GM19023 (cell line): Measurements from ENCODE around the gene RASIP1.
A peak's percentile ranks its signal among the peaks of the same experiment; 100 is the strongest.

ENCODE experiments used
- ATAC-seq: cut with Tn5 transposase; IDR thresholded peaks from one replicate; pipeline ENCODE4 v1.9.1; 2021; ENCODE audit warnings: mild to moderate bottlenecking, moderate library complexity; ENCODE audit not compliant: unreplicated experiment

Gene RASIP1

DNA sequence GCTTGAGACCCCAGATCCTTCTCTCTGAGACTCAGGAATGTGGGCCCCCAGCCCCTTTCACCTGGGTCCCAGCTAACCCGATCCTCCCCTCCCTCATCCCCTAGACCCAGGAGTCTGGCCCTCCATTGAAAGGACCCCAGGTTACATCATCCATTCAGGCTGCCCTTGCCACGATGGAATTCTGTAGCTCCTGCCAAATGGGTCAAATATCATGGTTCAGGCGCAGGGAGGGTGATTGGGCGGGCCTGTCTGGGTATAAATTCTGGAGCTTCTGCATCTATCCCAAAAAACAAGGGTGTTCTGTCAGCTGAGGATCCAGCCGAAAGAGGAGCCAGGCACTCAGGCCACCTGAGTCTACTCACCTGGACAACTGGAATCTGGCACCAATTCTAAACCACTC lies 15.4 kb upstream of the RASIP1 start:
- no peak for ATAC-seq

DNA sequence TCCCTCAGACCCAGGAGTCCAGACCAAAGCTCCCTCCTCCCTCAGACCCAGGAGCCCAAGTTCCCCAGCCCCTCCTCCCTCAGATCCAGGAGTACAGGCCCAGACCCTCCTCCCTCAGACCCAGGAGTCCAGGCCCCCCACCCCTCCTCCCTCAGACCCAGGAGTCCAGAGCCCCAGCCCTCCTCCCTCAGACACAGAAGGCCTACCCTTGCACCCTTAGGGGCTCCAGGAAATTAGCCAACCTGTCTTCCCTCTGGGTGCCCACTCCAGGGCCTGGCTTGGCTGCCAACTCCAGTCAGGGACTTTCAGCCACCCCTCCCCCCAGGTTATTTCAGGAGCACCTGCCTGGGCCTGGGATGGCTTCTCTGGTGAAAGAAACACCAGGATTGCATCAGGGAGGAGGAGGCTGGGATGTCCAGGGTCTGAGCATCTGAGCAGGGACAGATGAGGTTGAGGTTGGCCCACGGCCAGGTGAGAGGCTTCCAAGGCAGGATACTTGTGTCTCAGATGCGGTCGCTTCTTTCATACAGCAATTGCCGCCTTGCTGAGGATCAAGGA lies 14.8 kb upstream of the RASIP1 start, which contains the start of gene FGF21:
Gene FGF21 (plus strand): TSS at position 441 of the 558 bp plus-strand sequence. CDS start 713 bp downstream, outside the sequence.
- ATAC-seq: no peak

DNA sequence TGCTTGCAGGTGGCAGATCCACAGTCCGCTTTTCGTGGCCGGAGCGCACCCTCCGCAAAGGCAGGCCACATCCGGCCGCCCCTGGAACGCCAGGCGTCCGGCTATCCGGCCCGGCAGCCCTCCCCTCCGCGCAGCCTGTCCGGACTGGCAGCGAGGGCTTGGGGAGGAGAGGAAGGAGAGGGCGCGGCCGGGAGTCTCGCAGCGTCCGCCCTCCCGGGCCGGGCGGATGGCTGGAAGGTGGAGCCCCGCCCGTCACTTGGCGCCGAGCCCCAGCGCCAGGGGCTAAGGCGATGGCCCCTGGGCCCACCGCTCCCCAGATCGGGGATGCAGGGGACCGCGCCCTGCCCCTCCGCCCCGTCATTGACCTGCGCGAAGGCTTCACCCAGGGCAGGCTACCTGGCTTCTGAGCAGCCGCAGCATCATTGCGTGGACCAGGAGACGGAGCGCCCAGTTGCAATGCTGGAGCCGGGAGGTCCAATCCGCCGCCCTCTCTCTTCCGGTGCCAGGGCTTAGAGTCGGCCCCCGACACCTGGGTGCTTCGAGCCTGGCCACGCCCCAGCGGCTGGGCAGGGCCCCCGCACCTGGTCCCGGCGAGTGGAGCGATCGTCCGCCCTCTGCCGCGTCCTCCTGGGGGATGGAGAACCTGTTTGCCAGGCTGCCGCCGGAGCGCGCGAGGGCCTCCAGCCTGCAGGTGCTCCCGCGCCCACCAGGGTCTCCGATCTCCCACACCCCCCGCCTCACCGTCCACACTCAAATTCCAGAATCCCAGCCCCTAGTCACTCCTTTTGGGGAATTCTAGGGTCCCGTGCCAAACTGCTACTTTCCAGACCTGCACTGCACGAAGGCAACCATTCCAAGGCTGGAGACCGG lies 12.3 kb upstream of the RASIP1 start, which contains the start of gene FUT1:
Gene FUT1 (minus strand): TSS at position 146 of the 870 bp plus-strand sequence. CDS start 1,360 bp downstream, outside the sequence.
- ATAC-seq: no peak

DNA sequence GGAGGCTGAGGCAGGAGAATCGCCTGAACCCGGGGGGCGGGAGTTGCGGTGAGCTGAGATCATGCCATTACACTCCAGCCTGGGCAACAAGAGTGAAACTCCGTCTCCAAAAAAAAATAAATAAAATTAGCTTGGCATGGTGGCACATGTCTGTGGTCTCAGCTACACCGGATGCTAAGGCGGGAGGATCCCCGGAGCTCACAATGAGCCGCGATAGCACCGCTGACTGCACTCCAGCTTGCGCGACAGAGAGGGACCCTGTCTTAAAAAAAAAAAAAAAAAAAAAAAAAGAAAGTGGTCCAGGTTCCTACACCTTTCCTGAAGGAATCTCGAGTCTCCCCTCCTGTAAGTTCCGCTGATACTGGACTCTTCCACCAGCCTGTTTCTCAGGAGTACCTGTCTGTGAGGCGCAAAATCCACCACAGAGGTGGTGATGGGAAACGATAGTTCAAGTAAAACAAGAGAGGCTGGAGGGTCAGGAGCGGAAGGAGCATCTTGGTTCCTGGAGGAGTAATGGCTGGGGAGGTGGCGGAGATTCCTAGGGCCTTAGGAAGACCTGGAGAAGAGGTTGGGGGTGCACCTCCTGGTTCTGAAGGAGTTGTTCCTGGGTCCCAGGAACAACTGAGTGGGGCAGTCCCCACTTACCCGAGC lies 11.6 kb upstream of the RASIP1 start:
- ATAC-seq: no peak

DNA sequence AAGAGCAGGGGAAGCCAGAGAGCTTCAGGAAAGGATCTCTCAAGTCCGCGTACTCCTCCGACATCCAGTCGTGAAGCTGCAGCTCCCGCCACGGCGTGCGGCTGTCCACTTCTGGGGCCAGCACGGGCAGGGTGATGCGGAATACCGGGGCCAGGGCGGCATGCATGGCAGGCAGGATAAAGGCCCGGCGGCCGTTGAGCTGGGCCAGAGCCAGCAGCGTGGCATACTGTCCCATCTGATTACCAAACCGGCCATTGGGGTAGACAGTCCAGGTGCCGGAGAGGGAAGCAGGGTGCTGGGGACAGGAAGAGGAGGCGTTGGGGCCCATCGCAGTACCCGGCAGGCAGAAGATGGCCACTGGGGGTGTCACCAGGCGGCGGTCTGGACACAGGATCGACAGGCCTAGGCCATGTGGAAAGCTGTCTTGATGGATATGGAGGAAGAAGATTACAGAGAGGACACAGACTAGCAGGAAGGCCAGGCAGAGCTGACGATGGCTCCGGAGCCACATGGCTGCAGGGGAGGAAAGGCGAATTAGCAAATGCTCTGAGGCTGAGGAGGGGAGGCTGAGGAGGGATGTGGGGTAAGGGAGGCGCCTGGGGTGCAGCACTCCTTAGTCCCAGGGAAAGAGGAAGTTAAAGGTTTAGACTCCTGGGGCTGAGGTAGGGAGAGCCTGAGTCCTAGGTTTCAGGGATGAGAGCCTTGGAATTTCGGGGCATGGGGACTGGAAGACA lies 10.5 kb upstream of the RASIP1 start:
- ATAC-seq: no peak

DNA sequence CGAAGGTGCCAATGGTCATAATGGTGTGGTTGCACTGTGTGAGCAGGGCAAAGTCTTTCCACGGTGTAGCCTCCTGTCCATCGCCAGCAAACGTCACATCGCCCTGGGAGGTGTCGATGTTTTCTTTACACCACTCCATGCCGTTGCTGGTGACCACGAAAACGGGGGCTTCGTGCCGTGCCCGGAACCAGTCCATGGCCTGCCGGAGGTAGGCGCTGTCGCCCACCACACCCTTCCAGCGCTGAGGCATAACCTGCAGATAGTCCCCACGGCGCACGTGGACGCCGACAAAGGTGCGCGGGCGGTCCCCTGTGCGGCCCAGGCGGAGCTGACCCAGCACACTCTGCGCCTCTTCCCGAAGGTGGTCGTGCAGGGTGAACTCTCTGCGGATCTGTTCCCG lies 9.9 kb upstream of the RASIP1 start:
- ATAC-seq: no peak

DNA sequence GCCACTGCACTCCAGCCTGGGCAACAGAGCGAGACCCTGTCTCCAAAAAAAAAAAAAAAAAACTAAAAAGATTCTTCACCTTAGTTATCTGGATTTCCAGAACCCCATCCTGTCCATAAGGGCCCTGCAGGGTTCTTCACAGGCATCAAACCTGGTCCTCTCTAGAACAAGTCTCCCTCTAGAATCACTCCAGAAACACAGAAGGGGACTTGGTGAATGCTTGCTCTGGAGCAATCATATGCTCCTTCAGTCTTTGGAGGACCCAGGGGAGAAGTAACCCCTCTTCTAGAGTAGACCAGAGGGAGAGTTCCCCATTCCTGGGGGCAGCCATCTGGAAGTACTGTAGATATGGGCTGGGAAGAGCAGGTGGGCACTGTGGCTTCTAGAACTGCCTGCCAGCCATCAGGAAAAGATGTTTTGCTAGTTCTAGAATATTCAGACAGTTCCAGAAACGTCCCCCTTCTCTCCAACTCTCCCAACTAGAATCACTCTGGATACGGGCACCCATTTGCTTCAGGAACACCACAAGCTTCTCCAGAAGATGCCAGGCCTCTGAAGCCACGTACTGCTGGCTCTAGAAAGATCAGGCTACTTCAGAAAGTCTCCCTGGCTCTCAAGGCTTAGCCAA lies 9.3 kb upstream of the RASIP1 start:
- no peak for ATAC-seq

DNA sequence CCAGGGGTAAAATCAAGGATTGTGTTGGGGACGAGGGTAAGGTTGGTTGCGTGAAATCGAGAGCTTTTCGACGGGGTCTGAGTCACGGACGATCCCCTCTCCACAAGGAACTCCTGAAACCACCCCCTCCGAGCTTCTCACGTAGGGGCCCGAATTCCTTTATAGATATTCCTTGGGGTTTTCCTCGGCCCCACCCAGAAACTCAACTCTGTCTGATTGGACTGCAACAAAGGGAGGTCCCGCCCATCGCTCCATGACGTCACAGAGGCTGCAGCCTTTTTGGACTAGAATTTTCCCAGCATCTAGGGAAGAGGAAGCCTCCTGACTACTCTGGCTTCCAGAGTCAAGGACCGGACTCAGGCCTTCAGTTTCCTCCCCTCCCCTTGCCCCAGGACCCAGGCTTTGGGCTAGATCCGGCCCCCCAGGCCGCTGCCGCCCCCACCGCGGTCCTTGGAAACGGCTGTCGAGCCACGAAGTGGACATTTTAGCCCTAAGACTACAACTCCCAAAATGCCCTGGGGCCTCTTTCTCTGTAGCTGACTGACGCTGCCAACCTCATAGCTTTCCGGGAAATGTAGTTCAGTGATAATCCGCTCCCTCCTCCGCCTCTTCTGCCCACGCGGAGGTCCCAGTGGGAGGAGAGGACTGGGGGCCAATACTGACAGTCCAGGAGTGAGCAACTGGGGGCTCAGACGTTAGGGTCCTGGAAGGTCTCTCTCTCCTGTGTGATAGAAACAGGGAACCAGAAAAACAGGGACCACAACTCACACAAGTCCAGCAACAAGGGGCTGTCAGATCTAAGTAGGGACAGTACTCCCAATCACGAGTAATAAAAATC lies 6.5 kb upstream of the RASIP1 start, which contains the start of gene IZUMO1:
Gene IZUMO1 (minus strand): TSS at position 172 of the 838 bp plus-strand sequence. CDS start 1,050 bp downstream, outside the sequence.
- ATAC-seq: no peak

DNA sequence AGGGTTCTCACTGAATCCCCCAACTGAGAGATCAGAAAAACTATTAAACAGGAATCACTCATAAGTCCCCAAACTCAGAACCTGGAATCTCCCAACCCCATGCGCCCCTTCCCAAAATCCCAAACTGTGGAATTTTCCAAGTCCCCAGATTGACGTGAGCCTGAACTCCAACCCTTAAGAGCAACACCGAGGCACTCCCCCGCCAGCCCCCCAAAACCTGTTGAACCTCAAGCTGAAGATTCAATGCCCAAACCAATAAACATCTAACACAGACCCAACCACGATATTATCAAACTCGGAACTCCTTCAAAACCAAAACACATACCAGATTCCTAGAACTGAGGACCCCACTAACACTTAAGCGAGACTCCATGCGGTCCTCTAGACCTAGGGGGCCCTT lies 5.7 kb upstream of the RASIP1 start:
- ATAC-seq: no peak

DNA sequence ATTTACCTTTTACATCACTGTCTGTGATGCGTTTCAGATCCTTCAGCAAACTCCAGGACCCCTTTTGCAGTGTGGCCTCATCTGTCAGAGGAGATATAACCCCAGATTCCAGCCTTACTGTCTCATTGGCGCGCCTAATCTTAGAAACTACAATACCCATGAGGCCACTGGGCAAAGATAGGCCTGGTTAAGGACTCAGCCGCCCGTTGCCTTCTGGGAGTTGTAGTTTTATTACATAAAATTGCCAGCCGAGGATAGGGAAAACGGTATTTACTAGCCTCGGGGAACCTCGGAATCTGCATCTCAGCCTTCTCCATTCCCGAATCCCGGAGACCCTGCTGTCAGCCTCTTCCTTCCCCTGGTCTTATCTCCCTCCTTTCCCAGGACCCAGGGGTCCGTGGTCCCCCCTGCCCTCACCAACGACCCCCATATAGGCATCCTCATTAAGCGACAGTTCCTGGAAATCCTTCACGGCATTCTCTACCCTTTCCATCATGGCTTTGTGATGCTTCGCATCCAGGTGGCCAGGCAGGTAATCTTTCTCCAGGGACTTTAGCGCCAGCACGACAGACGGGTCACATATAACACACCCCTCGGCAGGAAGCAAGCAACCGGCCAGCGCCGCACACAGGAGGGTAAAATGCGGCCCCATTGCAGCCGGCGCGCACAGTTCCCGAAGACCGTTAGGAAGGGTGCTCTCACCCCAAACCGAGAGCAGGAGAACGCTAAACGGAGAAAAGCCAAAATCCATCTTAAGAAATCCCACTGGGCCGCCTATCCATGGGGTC lies 5.0 kb upstream of the RASIP1 start:
- ATAC-seq: no peak

DNA sequence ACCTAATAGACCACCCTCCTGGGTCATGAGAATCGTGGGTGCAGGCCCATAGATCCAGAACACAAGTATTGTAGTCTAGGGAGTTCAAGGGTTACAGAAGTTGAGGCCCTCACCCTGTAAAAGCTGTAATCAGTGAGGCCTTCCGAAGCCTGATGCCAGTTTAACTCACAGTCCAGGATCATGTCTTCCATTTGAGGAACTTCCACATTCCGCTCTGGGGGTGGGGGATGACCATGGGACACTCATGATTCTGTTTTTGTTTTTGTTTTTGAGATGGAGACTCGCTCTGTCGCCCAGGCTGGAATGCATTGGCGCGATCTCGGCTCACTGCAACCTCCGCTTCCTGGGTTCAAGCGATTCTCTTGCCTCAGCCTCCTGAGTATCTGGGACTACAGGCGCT lies 1.7 kb upstream of the RASIP1 start:
- ATAC-seq: no peak

DNA sequence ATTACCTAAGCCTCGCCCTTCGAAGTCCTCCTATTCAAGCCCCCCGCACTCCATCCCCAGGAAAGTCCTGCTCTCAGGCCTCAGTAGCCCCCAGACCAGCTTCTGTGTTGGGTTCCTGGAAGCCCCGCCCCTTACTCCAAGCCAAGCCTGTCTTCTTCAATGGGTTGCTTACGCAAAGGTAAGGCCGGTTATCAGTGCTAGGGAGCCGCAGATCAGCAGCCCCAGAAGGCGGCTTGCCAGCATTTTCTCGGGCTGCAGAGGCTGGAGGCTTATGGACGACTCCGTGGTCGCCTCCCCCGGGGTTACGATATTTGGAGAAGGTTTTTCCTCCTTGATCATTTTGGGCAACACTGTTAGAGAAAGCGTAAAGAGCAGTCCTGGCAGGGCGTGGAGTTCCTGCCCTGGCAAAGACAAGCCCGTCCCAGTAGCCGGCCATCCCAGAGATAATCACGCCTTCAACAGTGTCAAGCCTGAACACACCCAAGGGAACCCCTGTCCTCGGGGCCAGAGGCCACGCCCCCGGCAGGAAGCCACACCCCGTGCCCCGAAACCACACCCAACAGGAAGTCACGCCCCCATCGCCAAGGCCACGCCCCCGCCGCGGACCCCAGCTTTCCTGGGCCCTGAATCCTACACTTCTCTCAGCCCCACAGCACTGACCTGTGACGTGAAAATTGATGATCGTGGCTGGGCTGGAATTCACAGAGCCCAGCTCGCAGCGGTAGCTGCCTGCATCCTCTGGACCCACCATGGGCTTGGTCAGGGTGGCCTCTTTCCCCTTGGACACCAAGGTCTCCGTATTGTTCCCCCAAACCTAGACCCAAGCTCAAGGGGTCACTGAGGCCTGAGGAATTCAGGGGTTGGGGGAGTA lies 954 bp upstream of the RASIP1 start:
- no peak for ATAC-seq

DNA sequence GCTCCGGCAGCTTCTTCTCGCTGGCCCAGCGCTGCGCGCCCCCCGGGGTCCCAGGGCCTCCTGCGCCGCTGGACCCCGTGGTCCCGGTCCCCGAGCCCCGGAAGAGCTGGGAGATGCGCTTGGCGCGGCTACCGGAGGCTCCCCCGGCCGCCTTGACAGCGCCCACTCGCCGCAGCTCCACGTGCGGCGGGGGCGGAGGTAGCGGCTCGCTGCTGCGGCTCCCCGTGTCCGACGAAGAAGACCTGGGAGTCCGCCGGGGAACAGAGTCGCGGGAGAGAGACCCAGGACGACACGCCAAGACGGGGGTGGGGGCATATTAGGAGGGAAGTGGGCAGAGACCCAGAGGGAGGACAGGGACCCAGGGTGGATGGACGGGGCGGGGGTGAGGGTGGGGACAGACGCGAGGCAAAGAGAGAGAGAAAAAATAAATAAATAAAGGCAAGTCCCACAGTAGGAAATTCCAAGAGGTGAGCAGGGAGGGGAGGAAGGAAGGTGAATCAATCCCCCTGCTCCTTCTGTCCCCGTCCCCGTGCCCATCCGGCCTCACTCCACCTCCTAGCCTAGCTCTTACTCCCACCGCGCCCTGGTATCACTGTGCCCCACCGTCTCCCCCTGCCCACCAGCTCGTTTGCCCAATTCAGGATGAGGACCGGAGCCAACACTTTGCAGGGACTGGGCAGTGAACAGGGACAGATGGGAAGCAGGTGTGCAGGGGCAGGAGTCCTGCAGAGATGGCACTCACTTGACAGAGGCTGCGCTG lies 826 bp downstream of the RASIP1 start:
- no peak for ATAC-seq

DNA sequence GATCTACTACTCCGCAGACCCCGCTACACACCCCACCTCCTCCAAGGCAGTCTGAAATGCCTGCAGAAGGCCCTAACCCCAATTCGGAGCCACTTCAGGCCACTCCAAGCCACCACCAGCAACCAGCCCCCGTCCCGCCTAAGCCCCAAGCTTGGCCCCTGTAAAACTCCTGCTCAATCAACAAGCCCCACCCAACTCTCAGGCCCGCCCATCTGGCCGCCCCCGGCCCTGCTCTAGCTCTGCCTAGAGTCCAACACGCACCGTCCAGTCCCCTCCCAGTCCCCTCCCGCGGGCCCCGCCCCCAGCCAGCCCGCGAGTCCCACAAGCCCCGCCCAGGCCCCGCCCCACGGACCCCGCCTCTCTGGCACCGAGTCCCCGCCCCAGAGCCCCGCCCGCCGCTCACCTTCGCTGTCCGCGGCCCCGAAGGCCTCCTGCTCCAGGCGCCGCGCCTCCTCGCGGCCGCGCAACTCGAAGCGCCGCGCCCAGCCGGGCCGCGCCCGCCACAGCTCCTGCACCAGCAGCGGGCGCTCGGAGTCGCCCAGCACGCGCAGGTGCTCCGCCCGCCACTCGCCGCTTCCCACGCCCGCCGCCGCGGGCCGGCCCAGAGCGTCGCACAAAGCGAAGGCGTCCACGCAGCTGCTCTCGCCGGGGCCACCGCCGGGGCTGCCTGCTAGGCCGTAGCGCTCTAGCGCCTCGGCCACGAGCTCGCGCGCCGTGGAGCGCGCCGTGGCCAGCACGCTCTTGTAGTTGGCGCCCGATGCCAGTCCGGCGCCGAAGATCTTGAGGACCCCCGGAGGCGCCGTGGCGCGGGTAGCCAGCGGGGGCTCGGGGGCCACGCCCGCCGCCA lies 1.6 kb downstream of the RASIP1 start:
- ATAC-seq: peak; percentile 82

DNA sequence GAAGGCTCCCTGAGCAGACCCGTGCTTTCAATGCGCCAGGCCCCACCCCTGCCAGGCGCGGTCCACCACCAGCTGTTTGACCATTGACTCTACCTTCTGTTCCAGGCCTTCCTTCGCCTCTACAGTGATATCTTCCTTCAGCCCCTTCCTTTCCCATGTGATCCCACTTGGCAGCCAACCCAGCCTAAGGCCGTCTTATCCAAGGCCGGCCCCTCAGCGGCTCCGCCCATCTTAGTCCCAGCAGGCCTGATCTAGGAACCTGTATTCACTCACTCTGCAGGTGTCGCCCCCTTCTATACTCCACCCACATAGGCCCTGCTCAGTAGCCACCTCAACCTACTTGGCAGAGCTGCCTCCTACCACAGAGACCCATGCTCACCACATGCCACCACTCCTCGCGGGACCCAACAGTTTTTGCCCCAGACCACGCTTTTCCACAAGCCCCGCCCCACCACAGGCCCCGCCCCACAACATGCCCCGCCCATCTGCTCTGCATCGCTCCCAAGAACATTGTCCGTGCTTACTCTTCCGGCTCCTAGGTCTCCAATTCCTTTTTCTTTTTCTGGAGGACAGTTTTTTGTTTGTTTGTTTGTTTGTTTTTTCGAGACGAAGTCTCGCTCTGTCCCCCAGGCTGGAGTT lies 2.9 kb downstream of the RASIP1 start:
- ATAC-seq: no peak
